ENCODE results near the gene ZSWIM4. TPM values are rescaled to one million over a fixed set of nuclear protein-coding genes. Genes with fewer than 3 reads are reported as not detected.
A peak's percentile ranks its signal among the peaks of the same experiment; 100 is the strongest.

ZSWIM4 gene
- polyA plus RNA-seq, 2 of the 4 experiments (the other 2 are of a cell fraction), result 1.6 to 3.4 TPM

GRCh38 chr19:13774217-13775191 is 20.7 kb upstream of the ZSWIM4 start, which contains the start of gene C19orf53:
C19orf53 (plus strand) TSS chr19:13774456; CDS start chr19:13774478, 22 bp downstream.
- under 1% methylated on average over 38 of the region's 61 CpGs for WGBS (ENCODE audit: missing lambda C conversion rate)
- Histone ChIP-seq H3K4me2 (peak within 1 kb of the TSS; percentile 97), H3K4me1 (peaks cover 10% of the 10 kb centered on the region; the same call in 2 of the 3 replicates), H3K9me3 (no peaks in the 10 kb centered on the region), H3K4me3 (peak within 1 kb of the TSS; percentile 94), H3K27ac (peak within 1 kb of the TSS; percentile 91 to 98)
- CTCF ChIA-PET, result interaction anchor here (0.6 to 2.6 kb wide), 7 partner anchors 10 to 186 kb away, joined by 3 to 15 read pairs (median 3); no protein-coding TSS in a partner anchor
- ATAC-seq, result peak; percentile 99 to 100
- POLR2A ChIA-PET, result interaction anchor here (0.5 to 2.5 kb wide), 3 partner anchors 21 to 45 kb away, joined by 3 to 12 read pairs (median 9); partner anchors contain the start of gene ZSWIM4
- FAIRE-seq, result no peak
- DNase-seq (ENCODE audit: low read depth in 1 of 2, low spot score in 1 of 2), result peak; percentile 85 to 88
- TF ChIP-seq HOXA7 (CRISPR knock-in tag; IDR thresholded peaks at IDR 0.05) (no peak), RFX5 (IDR thresholded peaks at IDR 0.05) (no peak), HMGXB4 (CRISPR knock-in tag; IDR thresholded peaks at IDR 0.05; ENCODE audit: borderline replicate concordance) (no peak), EP300 (IDR thresholded peaks at IDR 0.05) (no peak), CHD2 (IDR thresholded peaks at IDR 0.05; ENCODE audit: low read length, partially characterized antibody) (peak; percentile 37), HOXB5 (CRISPR knock-in tag; IDR thresholded peaks at IDR 0.05) (no peak), GATA3 (IDR thresholded peaks at IDR 0.05; ENCODE audit: borderline replicate concordance) (no peak; the same call in 1 of the 2 replicates), RCOR1 (IDR thresholded peaks at IDR 0.05; ENCODE audit: low read depth, low read length) (no peak), TP53 (CRISPR knock-in tag; IDR thresholded peaks at IDR 0.05) (0 out of 2 replicates have a peak, but pooled peaks have one; percentile 40), EHMT2 (IDR thresholded peaks at IDR 0.05; ENCODE audit: low read depth) (no peak), E2F6 (IDR thresholded peaks at IDR 0.05; ENCODE audit: borderline replicate concordance, low read depth) (no peak; the same call in 1 of the 2 replicates), MAFK (IDR thresholded peaks at IDR 0.05; ENCODE audit: partially characterized antibody) (no peak), JUN (IDR thresholded peaks at IDR 0.05) (peak in 1 of 2 experiments; percentile 66; a peak in 4 of 5 replicates), USF2 (IDR thresholded peaks at IDR 0.05) (no peak), SMC3 (IDR thresholded peaks at IDR 0.05) (no peak), SREBF2 (IDR thresholded peaks at IDR 0.05) (no peak), POLR2A (IDR thresholded peaks at IDR 0.05; ENCODE audit: low read length) (peak; percentile 57), ZC3H11A (IDR thresholded peaks at IDR 0.05) (no peak), JUNB (IDR thresholded peaks at IDR 0.05) (no peak), POLR2AphosphoS2 (conservative IDR thresholded peaks at IDR 0.05; ENCODE audit: low read length) (no peak), NFE2L2 (conservative IDR thresholded peaks at IDR 0.05; ENCODE audit: low read length) (no peak), FOSB (CRISPR knock-in tag; IDR thresholded peaks at IDR 0.05) (no peak), FOSL2 (IDR thresholded peaks at IDR 0.05) (no peak), FOSL2 (CRISPR knock-in tag; IDR thresholded peaks at IDR 0.05) (no peak), NR3C1 (IDR thresholded peaks at IDR 0.05) (no peak), CHD4 (IDR thresholded peaks at IDR 0.05; ENCODE audit: borderline replicate concordance) (no peak), CBX2 (IDR thresholded peaks at IDR 0.05; ENCODE audit: borderline replicate concordance, low read depth) (no peak), EHF (CRISPR knock-in tag; IDR thresholded peaks at IDR 0.05) (no peak), FOXS1 (CRISPR knock-in tag; IDR thresholded peaks at IDR 0.05) (no peak), MAZ (IDR thresholded peaks at IDR 0.05; ENCODE audit: borderline replicate concordance, low read depth, low read length) (no peak), HDAC2 (IDR thresholded peaks at IDR 0.05) (no peak), PHF8 (IDR thresholded peaks at IDR 0.05; ENCODE audit: borderline replicate concordance, low read depth) (no peak)
- TF ChIP-seq, protein P1, sequence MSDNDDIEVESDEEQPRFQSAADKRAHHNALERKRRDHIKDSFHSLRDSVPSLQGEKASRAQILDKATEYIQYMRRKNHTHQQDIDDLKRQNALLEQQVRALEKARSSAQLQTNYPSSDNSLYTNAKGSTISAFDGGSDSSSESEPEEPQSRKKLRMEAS (IDR thresholded peaks at IDR 0.05), result peak; percentile 88
- TF ChIP-seq, protein P2, sequence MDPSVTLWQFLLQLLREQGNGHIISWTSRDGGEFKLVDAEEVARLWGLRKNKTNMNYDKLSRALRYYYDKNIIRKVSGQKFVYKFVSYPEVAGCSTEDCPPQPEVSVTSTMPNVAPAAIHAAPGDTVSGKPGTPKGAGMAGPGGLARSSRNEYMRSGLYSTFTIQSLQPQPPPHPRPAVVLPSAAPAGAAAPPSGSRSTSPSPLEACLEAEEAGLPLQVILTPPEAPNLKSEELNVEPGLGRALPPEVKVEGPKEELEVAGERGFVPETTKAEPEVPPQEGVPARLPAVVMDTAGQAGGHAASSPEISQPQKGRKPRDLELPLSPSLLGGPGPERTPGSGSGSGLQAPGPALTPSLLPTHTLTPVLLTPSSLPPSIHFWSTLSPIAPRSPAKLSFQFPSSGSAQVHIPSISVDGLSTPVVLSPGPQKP (IDR thresholded peaks at IDR 0.05; ENCODE audit: low read depth, low read length), result no peak
- TF ChIP-seq, protein P3, sequence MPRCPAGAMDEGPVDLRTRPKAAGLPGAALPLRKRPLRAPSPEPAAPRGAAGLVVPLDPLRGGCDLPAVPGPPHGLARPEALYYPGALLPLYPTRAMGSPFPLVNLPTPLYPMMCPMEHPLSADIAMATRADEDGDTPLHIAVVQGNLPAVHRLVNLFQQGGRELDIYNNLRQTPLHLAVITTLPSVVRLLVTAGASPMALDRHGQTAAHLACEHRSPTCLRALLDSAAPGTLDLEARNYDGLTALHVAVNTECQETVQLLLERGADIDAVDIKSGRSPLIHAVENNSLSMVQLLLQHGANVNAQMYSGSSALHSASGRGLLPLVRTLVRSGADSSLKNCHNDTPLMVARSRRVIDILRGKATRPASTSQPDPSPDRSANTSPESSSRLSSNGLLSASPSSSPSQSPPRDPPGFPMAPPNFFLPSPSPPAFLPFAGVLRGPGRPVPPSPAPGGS (IDR thresholded peaks at IDR 0.05), result 0 out of 3 replicates have a peak, but pooled peaks have one; percentile 67

All from A549 (cell line).